Fibroblast of skin of left quadriceps (primary cell): ENCODE data around the gene TMPRSS4.
A peak's percentile ranks its signal among the peaks of the same experiment; 100 is the strongest.

Source experiments
- DNase-seq, 2 experiments: peaks; one replicate each; pipeline ENCODE4 v3.0.0-alpha.2; 2013; ENCODE audit warnings: low read depth in 2 of 2

TMPRSS4 gene

GRCh38 chr11:118135051-118135795 is 58.3 kb downstream of the TMPRSS4 start:
- DNase-seq = no peak

- DNase-seq = no peak
Observed at GRCh38 chr11:118135796-118136165, 58.9 kb downstream of the TMPRSS4 start.

- DNase-seq = no peak
Observed at GRCh38 chr11:118136341-118136740, 59.5 kb downstream of the TMPRSS4 start.

- DNase-seq = no peak
Observed at GRCh38 chr11:118136801-118137200, 59.9 kb downstream of the TMPRSS4 start.

GRCh38 chr11:118138839-118139420 is 62.1 kb downstream of the TMPRSS4 start:
- no peak for DNase-seq

GRCh38 chr11:118139578-118139977 is 62.7 kb downstream of the TMPRSS4 start:
- DNase-seq = no peak

GRCh38 chr11:118142081-118142480 is 65.2 kb downstream of the TMPRSS4 start:
- DNase-seq = no peak

GRCh38 chr11:118142809-118143208 is 65.9 kb downstream of the TMPRSS4 start:
- DNase-seq = no peak

- DNase-seq = no peak
Observed at GRCh38 chr11:118143661-118144185, 66.8 kb downstream of the TMPRSS4 start.

GRCh38 chr11:118144301-118145268 is 67.7 kb downstream of the TMPRSS4 start:
- DNase-seq = no peak

GRCh38 chr11:118145285-118146227 is 68.7 kb downstream of the TMPRSS4 start:
- DNase-seq = peak; percentile 13 to 20

GRCh38 chr11:118146554-118146953 is 69.7 kb downstream of the TMPRSS4 start:
- DNase-seq = no peak

- no peak for DNase-seq
Observed at GRCh38 chr11:118147502-118147901, 70.6 kb downstream of the TMPRSS4 start.

GRCh38 chr11:118148240-118148639 is 71.4 kb downstream of the TMPRSS4 start:
- no peak for DNase-seq

GRCh38 chr11:118148856-118149255 is 72.0 kb downstream of the TMPRSS4 start:
- DNase-seq = no peak

- no peak for DNase-seq
Observed at GRCh38 chr11:118149493-118149892, 72.6 kb downstream of the TMPRSS4 start.

- no peak for DNase-seq
Observed at GRCh38 chr11:118151431-118151830, 74.6 kb downstream of the TMPRSS4 start.

- no peak for DNase-seq
Observed at GRCh38 chr11:118152020-118152551, 75.2 kb downstream of the TMPRSS4 start.

- DNase-seq = peak in 1 of 2 experiments; percentile 8
Observed at GRCh38 chr11:118152552-118153471, 75.9 kb downstream of the TMPRSS4 start, which contains the start of gene SCN4B. Gene SCN4B, minus strand, starts transcription at chr11:118152823. Its CDS starts 150 bp downstream, at chr11:118152673.
